Trophoblast cell (in vitro differentiated cells and primary cell): ENCODE results near the gene PTCHD1.

ENCODE experiments used
- DNase-seq, 2 donors: peaks; one replicate each; pipeline ENCODE4 v3.0.0-alpha.2; 2016
- H2AFZ ChIP-seq: 2 replicates; pipeline ENCODE4 v1.6.1; 2013; ENCODE audit warnings: low read length, moderate library complexity, mild to moderate bottlenecking; ENCODE audit not compliant: insufficient read depth, poor library complexity
- H2AK5ac ChIP-seq: 2 replicates; pipeline ENCODE4 v1.6.1; 2013; ENCODE audit warnings: mild to moderate bottlenecking, low read length
- H2BK120ac ChIP-seq: 2 replicates; pipeline ENCODE4 v1.6.1; 2013; ENCODE audit warnings: low read length, mild to moderate bottlenecking, moderate library complexity; ENCODE audit not compliant: insufficient read depth, poor library complexity
- H2BK12ac ChIP-seq: 2 replicates; pipeline ENCODE4 v1.6.1; 2013; ENCODE audit warnings: mild to moderate bottlenecking, low read length, moderate library complexity
- H2BK5ac ChIP-seq: 2 replicates; pipeline ENCODE4 v1.6.1; 2013; ENCODE audit warnings: low read length, low read depth, moderate library complexity, mild to moderate bottlenecking; ENCODE audit not compliant: poor library complexity
- H3K14ac ChIP-seq: 2 replicates; pipeline ENCODE4 v1.6.1; 2013; ENCODE audit warnings: mild to moderate bottlenecking, low read length
- H3K18ac ChIP-seq: 2 replicates; pipeline ENCODE4 v1.6.1; 2013; ENCODE audit warnings: mild to moderate bottlenecking, low read length
- H3K23ac ChIP-seq: 2 replicates; pipeline ENCODE4 v1.6.1; 2013; ENCODE audit warnings: low read length
- H3K27ac ChIP-seq: 2 replicates; pipeline ENCODE4 v1.5.1; 2013; ENCODE audit warnings: low read depth, mild to moderate bottlenecking, inconsistent platforms, low read length, moderate library complexity
- H3K27me3 ChIP-seq: 2 replicates; pipeline ENCODE4 v1.6.1; 2013; ENCODE audit warnings: inconsistent platforms, mild to moderate bottlenecking, low read length, moderate library complexity; ENCODE audit not compliant: insufficient read depth
- H3K36me3 ChIP-seq, 2 experiments: 1 replicate in 1 of 2; 2 replicates in 1 of 2; pipeline ENCODE4 v1.6.1; 2013; ENCODE audit warnings: low read length in 2 of 2, mild to moderate bottlenecking in 2 of 2, moderate library complexity in 1 of 2; ENCODE audit not compliant: insufficient read depth in 2 of 2, control insufficient read depth in 1 of 2
- H3K4ac ChIP-seq: 2 replicates; pipeline ENCODE4 v1.6.1; 2013; ENCODE audit warnings: low read depth, mild to moderate bottlenecking, low read length, moderate library complexity
- H3K4me1 ChIP-seq, 2 experiments: 1 replicate in 1 of 2; 2 replicates in 1 of 2; pipeline ENCODE4 v1.6.1; 2013; ENCODE audit warnings: low read length in 2 of 2, mild to moderate bottlenecking in 2 of 2, moderate library complexity in 1 of 2; ENCODE audit not compliant: insufficient read depth in 2 of 2, control insufficient read depth in 1 of 2
- H3K4me2 ChIP-seq: 2 replicates; pipeline ENCODE4 v1.6.1; 2013; ENCODE audit warnings: inconsistent platforms, mild to moderate bottlenecking, low read length, moderate library complexity
- H3K4me3 ChIP-seq: 2 replicates; pipeline ENCODE4 v1.5.1; 2013; ENCODE audit warnings: mild to moderate bottlenecking, low read depth, low read length, inconsistent platforms
- H3K79me1 ChIP-seq: one replicate; pipeline ENCODE4 v1.6.1; 2013; ENCODE audit warnings: low read length
- H3K79me2 ChIP-seq: 2 replicates; pipeline ENCODE4 v1.6.1; 2013; ENCODE audit warnings: low read length, mild to moderate bottlenecking; ENCODE audit not compliant: control insufficient read depth, insufficient read depth, poor library complexity
- H3K9ac ChIP-seq: 2 replicates; pipeline ENCODE4 v1.6.1; 2013; ENCODE audit warnings: mild to moderate bottlenecking, low read length
- H3K9me3 ChIP-seq: 2 replicates; pipeline ENCODE4 v1.6.1; 2013; ENCODE audit warnings: low read depth, mild to moderate bottlenecking, control low read depth, inconsistent platforms, low read length; ENCODE audit not compliant: insufficient read depth
- H4K12ac ChIP-seq: 2 replicates; pipeline ENCODE4 v1.6.1; 2013; ENCODE audit warnings: low read depth, mild to moderate bottlenecking, low read length, moderate library complexity
- H4K8ac ChIP-seq: 2 replicates; pipeline ENCODE4 v1.6.1; 2013; ENCODE audit warnings: low read depth, mild to moderate bottlenecking, low read length, moderate library complexity
- H4K91ac ChIP-seq: one replicate; pipeline ENCODE4 v1.6.1; 2013; ENCODE audit warnings: low read depth, mild to moderate bottlenecking, low read length, moderate library complexity
- WGBS: extraction: QIAGEN DNeasy Blood & Tissue Kit; methylation state at CpG from one replicate; pipeline ENCODE4 v1.1.7; 2013; ENCODE audit warnings: missing lambda C conversion rate; ENCODE audit not compliant: insufficient read length, insufficient coverage; ENCODE audit errors: extremely low coverage; 5-methylcytosine and 5-hydroxymethylcytosine counted together

The PTCHD1 gene

GRCh38 chrX:23434356-23434884 is 99.8 kb downstream of the PTCHD1 start:
- H3K36me3 ChIP-seq: no peaks in the 10 kb centered on the region
- H2BK5ac ChIP-seq: no peak overlapping the region
- no peak overlapping the region for H2BK120ac ChIP-seq
- H2AFZ ChIP-seq: no peak overlapping the region
- WGBS: no CpG with 5 or more reads among the region's 3 CpGs
- no peak overlapping the region for H3K4me3 ChIP-seq
- no peak overlapping the region for H3K4me2 ChIP-seq
- no peaks in the 10 kb centered on the region for H3K79me1 ChIP-seq
- no peak for DNase-seq
- H4K8ac ChIP-seq: no peak overlapping the region
- no peaks in the 10 kb centered on the region for H3K4me1 ChIP-seq
- H2AK5ac ChIP-seq: no peak overlapping the region
- H3K4ac ChIP-seq: no peak overlapping the region
- H3K27ac ChIP-seq: no peak overlapping the region
- no peak overlapping the region for H4K12ac ChIP-seq
- no peak overlapping the region for H2BK12ac ChIP-seq
- H3K9ac ChIP-seq: no peak overlapping the region
- no peaks in the 10 kb centered on the region for H3K27me3 ChIP-seq
- H3K14ac ChIP-seq: no peak overlapping the region
- peaks cover 2% of the 10 kb centered on the region for H3K9me3 ChIP-seq
- no peak overlapping the region for H4K91ac ChIP-seq
- no peak overlapping the region for H3K18ac ChIP-seq
- H3K23ac ChIP-seq: no peak overlapping the region
- H3K79me2 ChIP-seq: no peaks in the 10 kb centered on the region

GRCh38 chrX:23435108-23435507 is 100.5 kb downstream of the PTCHD1 start:
- no peak for DNase-seq
- no peaks in the 10 kb centered on the region for H3K36me3 ChIP-seq
- H2BK12ac ChIP-seq: no peak overlapping the region
- H3K4me1 ChIP-seq: no peaks in the 10 kb centered on the region
- no peak overlapping the region for H2AFZ ChIP-seq
- no peaks in the 10 kb centered on the region for H3K27me3 ChIP-seq
- no peak overlapping the region for H3K4me2 ChIP-seq
- no peaks in the 10 kb centered on the region for H3K79me1 ChIP-seq
- no peak overlapping the region for H4K8ac ChIP-seq
- no peaks in the 10 kb centered on the region for H3K79me2 ChIP-seq
- H2BK120ac ChIP-seq: no peak overlapping the region
- H2AK5ac ChIP-seq: no peak overlapping the region
- H3K9me3 ChIP-seq: no peaks in the 10 kb centered on the region
- no peak overlapping the region for H3K4me3 ChIP-seq
- no peak overlapping the region for H3K27ac ChIP-seq
- no peak overlapping the region for H2BK5ac ChIP-seq
- no peak overlapping the region for H3K18ac ChIP-seq
- H3K23ac ChIP-seq: no peak overlapping the region
- no peak overlapping the region for H3K4ac ChIP-seq
- no peak overlapping the region for H3K9ac ChIP-seq
- H4K91ac ChIP-seq: no peak overlapping the region
- no CpG with 5 or more reads among the region's 1 CpG for WGBS
- no peak overlapping the region for H4K12ac ChIP-seq
- no peak overlapping the region for H3K14ac ChIP-seq

- H2BK5ac ChIP-seq: no peak overlapping the region
- no peak overlapping the region for H2AFZ ChIP-seq
- no peak overlapping the region for H3K4ac ChIP-seq
- H3K4me1 ChIP-seq: no peaks in the 10 kb centered on the region
- no peaks in the 10 kb centered on the region for H3K79me2 ChIP-seq
- no peaks in the 10 kb centered on the region for H3K79me1 ChIP-seq
- H3K14ac ChIP-seq: no peak overlapping the region
- no peak for DNase-seq
- H3K23ac ChIP-seq: no peak overlapping the region
- H3K4me3 ChIP-seq: no peak overlapping the region
- no peak overlapping the region for H2BK120ac ChIP-seq
- no peak overlapping the region for H3K9ac ChIP-seq
- no CpG with 5 or more reads among the region's 2 CpGs for WGBS
- no peaks in the 10 kb centered on the region for H3K36me3 ChIP-seq
- H3K9me3 ChIP-seq: no peaks in the 10 kb centered on the region
- H3K18ac ChIP-seq: no peak overlapping the region
- H4K91ac ChIP-seq: no peak overlapping the region
- no peak overlapping the region for H3K4me2 ChIP-seq
- H3K27me3 ChIP-seq: no peaks in the 10 kb centered on the region
- no peak overlapping the region for H4K12ac ChIP-seq
- H2BK12ac ChIP-seq: no peak overlapping the region
- H2AK5ac ChIP-seq: no peak overlapping the region
- H4K8ac ChIP-seq: no peak overlapping the region
- no peak overlapping the region for H3K27ac ChIP-seq
Measured at GRCh38 chrX:23435575-23435974, 100.9 kb downstream of the PTCHD1 start.

GRCh38 chrX:23436875-23437274 is 102.2 kb downstream of the PTCHD1 start:
- WGBS: no CpG with 5 or more reads among the region's 1 CpG
- no peaks in the 10 kb centered on the region for H3K4me1 ChIP-seq
- no peak overlapping the region for H3K23ac ChIP-seq
- no peak overlapping the region for H3K27ac ChIP-seq
- no peaks in the 10 kb centered on the region for H3K9me3 ChIP-seq
- no peak for DNase-seq
- no peak overlapping the region for H3K4ac ChIP-seq
- no peak overlapping the region for H4K91ac ChIP-seq
- no peak overlapping the region for H3K14ac ChIP-seq
- no peak overlapping the region for H2BK12ac ChIP-seq
- H4K8ac ChIP-seq: no peak overlapping the region
- no peaks in the 10 kb centered on the region for H3K79me1 ChIP-seq
- H3K79me2 ChIP-seq: no peaks in the 10 kb centered on the region
- no peak overlapping the region for H4K12ac ChIP-seq
- H3K27me3 ChIP-seq: no peaks in the 10 kb centered on the region
- H2BK5ac ChIP-seq: no peak overlapping the region
- H3K4me3 ChIP-seq: no peak overlapping the region
- no peak overlapping the region for H3K18ac ChIP-seq
- no peak overlapping the region for H3K4me2 ChIP-seq
- no peak overlapping the region for H2AK5ac ChIP-seq
- H2AFZ ChIP-seq: no peak overlapping the region
- H3K36me3 ChIP-seq: no peaks in the 10 kb centered on the region
- no peak overlapping the region for H2BK120ac ChIP-seq
- no peak overlapping the region for H3K9ac ChIP-seq
